Lung (tissue), 12 donors: ENCODE data around the gene HSP90AA1. TPM values are rescaled to one million over a fixed set of nuclear protein-coding genes. Genes with fewer than 3 reads are reported as not detected.

ENCODE experiments used
- ATAC-seq: fragments of 200-7000 bp; cut with Tn5 transposase; one replicate; pipeline ENCODE4 v1.9.1; 2020; ENCODE audit warnings: moderate number of reproducible peaks; ENCODE audit not compliant: insufficient read depth, low FRiP score
- DNase-seq, 3 donors: peaks; one replicate each; pipeline ENCODE4 v3.0.0-alpha.2; 2013 to 2017
- H3K27ac ChIP-seq, 2 donors: one replicate each; pipeline ENCODE4 v1.5.1; 2013; ENCODE audit warnings: mild to moderate bottlenecking in 2 of 2, moderate library complexity in 2 of 2, control low read depth in 1 of 2, inconsistent platforms in 1 of 2, low read depth in 1 of 2, low read length in 1 of 2
- H3K27me3 ChIP-seq, 3 donors: one replicate each; pipeline ENCODE4 v1.5.1; 2013; ENCODE audit warnings: low read length in 2 of 3; ENCODE audit not compliant: control insufficient read depth in 3 of 3, insufficient read depth in 3 of 3
- H3K36me3 ChIP-seq, 4 donors: one replicate each; pipeline ENCODE4 v1.5.1; 2013; ENCODE audit warnings: low read length in 4 of 4, mild to moderate bottlenecking in 1 of 4, moderate library complexity in 1 of 4; ENCODE audit not compliant: control insufficient read depth in 4 of 4, insufficient read depth in 4 of 4
- H3K4me1 ChIP-seq, 5 donors: one replicate each; pipeline ENCODE4 v1.5.1; 2013; ENCODE audit warnings: low read length in 5 of 5, mild to moderate bottlenecking in 2 of 5, moderate library complexity in 1 of 5; ENCODE audit not compliant: control insufficient read depth in 5 of 5, insufficient read depth in 5 of 5
- H3K4me3 ChIP-seq: one replicate; pipeline ENCODE4 v1.5.1; 2013; ENCODE audit warnings: mild to moderate bottlenecking, control low read depth, moderate library complexity
- H3K9ac ChIP-seq, 2 donors: one replicate each; pipeline ENCODE4 v1.5.1; 2013; ENCODE audit warnings: low read length in 2 of 2, control low read depth in 1 of 2; ENCODE audit not compliant: insufficient read depth in 1 of 2
- H3K9me3 ChIP-seq, 4 donors: one replicate each; pipeline ENCODE4 v1.5.1; 2013; ENCODE audit warnings: low read length in 3 of 4, mild to moderate bottlenecking in 1 of 4, moderate library complexity in 1 of 4; ENCODE audit not compliant: control insufficient read depth in 4 of 4, insufficient read depth in 3 of 4
- WGBS, 2 donors: extraction: QIAGEN DNeasy Blood & Tissue Kit; methylation state at CpG; one replicate each; pipeline ENCODE4 v1.1.7; 2013; 5-methylcytosine and 5-hydroxymethylcytosine counted together
- polyA plus RNA-seq, 2 donors: library from polyadenylated mRNA; stranded (reverse); fragments of 200-250 nt; gene quantifications; one replicate each; pipeline ENCODE4 v1.2.1, GENCODE V29; 2013
- total RNA-seq, 2 donors: library from RNA; depleted of rRNA in 1 of 2; stranded (reverse); fragments of >200 nt in 1 of 2; gene quantifications; one replicate each; pipeline ENCODE4 v1.2.1, GENCODE V29; 2014 to 2021
- TF ChIP-seq, protein P1 (sequence below): IDR thresholded peaks from 2 replicates; pipeline ENCODE4 v1.5.1; 2012; ENCODE audit warnings: mild to moderate bottlenecking; ENCODE audit errors: control extremely low read depth, extremely low read depth
- donor health status: control.
- donor health status: control.
- donor health status: Bipolar disorder and iron deficiency.
- donor health status: healthy.
- donor health status: DM: yes; HTN: yes; CAD: no.

HSP90AA1 gene
- total and polyA plus RNA-seq, 4 donors = 187 to 1,106 (median 364) TPM

DNA sequence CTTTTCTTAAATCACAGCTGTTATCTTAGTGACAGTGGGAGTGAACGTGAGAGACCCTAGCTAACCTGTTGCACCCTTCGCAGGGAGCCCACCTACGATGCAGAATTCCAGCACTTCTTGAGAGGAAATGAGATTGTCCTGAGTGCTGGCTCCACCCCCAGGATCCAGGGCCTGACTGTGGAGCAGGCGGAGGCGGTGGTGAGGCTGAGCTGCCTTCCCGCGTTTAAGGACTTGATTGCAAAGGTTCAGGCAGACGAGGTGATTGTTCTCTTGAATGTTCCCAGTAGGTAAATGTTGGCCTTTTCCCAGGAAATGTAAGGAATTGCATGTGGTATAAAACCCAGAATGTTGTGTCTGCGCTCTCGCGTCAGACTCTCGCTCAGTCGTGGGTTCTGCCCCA is 46.7 kb downstream of the HSP90AA1 start:
- peaks cover 56 to 77% (median 66%) of the 10 kb centered on the region in 4 donors for H3K36me3 ChIP-seq

DNA sequence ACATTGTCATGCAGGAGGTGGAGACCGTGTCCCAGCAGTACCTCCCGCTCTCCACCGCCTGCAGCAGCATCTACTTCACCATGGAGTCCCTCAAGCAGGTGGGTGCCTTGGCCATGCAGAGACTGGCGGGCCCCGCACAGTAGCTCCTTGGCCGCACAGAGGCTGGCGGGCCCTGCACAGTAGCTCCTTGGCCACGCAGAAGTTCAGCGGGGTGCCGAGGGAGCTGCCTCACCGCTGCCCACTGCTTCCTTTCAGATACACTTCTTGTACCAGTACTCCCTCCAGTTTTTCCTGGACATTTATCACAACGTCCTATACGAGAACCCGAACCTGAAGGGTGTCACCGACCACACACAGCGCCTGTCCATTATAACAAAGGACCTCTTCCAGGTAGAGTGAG is 47.7 kb downstream of the HSP90AA1 start:
- TF ChIP-seq, protein P1, sequence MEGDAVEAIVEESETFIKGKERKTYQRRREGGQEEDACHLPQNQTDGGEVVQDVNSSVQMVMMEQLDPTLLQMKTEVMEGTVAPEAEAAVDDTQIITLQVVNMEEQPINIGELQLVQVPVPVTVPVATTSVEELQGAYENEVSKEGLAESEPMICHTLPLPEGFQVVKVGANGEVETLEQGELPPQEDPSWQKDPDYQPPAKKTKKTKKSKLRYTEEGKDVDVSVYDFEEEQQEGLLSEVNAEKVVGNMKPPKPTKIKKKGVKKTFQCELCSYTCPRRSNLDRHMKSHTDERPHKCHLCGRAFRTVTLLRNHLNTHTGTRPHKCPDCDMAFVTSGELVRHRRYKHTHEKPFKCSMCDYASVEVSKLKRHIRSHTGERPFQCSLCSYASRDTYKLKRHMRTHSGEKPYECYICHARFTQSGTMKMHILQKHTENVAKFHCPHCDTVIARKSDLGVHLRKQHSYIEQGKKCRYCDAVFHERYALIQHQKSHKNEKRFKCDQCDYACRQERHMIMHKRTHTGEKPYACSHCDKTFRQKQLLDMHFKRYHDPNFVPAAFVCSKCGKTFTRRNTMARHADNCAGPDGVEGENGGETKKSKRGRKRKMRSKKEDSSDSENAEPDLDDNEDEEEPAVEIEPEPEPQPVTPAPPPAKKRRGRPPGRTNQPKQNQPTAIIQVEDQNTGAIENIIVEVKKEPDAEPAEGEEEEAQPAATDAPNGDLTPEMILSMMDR = no peak
- Histone ChIP-seq H3K27ac (no peak overlapping the region), H3K27me3 (no peaks in the 10 kb centered on the region), H3K9me3 (peaks cover 0 to 2% (median 0%) of the 10 kb centered on the region in 4 donors), H3K9ac (no peak overlapping the region), H3K36me3 (peaks cover 54 to 76% (median 65%) of the 10 kb centered on the region in 4 donors), H3K4me3 (no peak overlapping the region), H3K4me1 (peaks cover 0 to 1% (median 0%) of the 10 kb centered on the region in 5 donors)
- WGBS, 2 donors = 96 to 97% methylated on average over 16 of the region's 16 CpGs
- DNase-seq = no peak
- no peak for ATAC-seq

More for the DNA sequence above, 46.7 kb downstream of the HSP90AA1 start:
- WGBS, 2 donors = 92 to 95% methylated on average over 13 of the region's 13 CpGs
- peaks cover 0 to 1% (median 0%) of the 10 kb centered on the region in 5 donors for H3K4me1 ChIP-seq
- H3K27ac ChIP-seq = no peak overlapping the region
- no peaks in the 10 kb centered on the region for H3K27me3 ChIP-seq
- peaks cover 0 to 2% (median 0%) of the 10 kb centered on the region in 4 donors for H3K9me3 ChIP-seq
- no peak overlapping the region for H3K4me3 ChIP-seq
- no peak for DNase-seq
- TF ChIP-seq, protein P1 = no peak
- no peak overlapping the region for H3K9ac ChIP-seq
- no peak for ATAC-seq

DNA sequence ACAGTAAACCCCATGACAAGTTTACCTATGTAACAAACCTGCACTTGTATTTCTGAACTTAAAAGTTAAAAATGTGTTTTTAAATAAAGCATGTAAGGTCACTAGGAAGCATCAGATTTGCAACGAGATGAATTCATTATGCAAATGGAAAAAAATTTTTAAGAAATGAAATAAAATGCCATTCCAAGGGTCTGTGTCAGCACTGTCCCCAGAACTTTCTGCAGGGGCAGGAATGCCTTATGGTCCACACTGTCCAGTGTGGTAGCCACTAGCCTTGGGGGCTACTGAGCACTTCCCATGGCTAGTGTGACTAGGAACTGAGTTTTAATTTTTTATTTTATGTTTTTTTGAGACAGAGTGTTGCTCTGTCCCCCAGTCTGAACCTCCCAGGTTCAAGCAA is 49.2 kb downstream of the HSP90AA1 start:
- WGBS, 2 donors = 71 to 94% methylated on average over 1 of the region's 1 CpG
- Histone ChIP-seq H3K9ac (no peak overlapping the region), H3K4me3 (no peak overlapping the region), H3K4me1 (peaks cover 0 to 1% (median 0%) of the 10 kb centered on the region in 5 donors), H3K9me3 (peaks cover 0 to 2% (median 0%) of the 10 kb centered on the region in 4 donors), H3K27ac (no peak overlapping the region), H3K27me3 (no peaks in the 10 kb centered on the region), H3K36me3 (peaks cover 64 to 80% (median 73%) of the 10 kb centered on the region in 4 donors)
- TF ChIP-seq, protein P1 = no peak
- no peak for ATAC-seq
- no peak for DNase-seq

DNA sequence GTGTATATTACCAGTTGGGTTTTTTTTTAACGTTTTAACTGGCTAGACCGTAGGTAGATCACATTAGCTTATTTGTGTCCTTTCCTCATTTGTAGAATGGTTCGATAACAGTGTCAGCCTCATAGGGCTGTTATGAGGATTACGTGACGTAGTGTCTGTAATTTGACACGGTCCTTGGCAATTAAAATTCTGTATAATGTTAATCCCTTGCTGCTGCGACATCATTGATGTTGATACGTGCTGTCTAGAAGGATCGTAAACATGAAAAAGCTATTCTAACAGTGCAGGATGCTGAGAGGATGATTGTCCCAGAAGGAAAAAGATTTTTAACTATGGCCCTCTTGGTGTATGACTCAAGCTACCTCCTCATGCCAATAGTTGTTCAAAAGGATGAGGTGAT is 50.9 kb downstream of the HSP90AA1 start:
- Histone ChIP-seq H3K4me1 (peaks cover 0 to 1% (median 0%) of the 10 kb centered on the region in 5 donors), H3K9ac (no peak overlapping the region), H3K27ac (no peak overlapping the region), H3K4me3 (no peak overlapping the region), H3K36me3 (peaks cover 52 to 72% (median 60%) of the 10 kb centered on the region in 4 donors), H3K9me3 (peaks cover 0 to 2% (median 0%) of the 10 kb centered on the region in 4 donors), H3K27me3 (no peaks in the 10 kb centered on the region)
- 95 to 96% methylated on average over 9 of the region's 9 CpGs for WGBS, 2 donors
- ATAC-seq (no peak), DNase-seq (no peak)
- TF ChIP-seq, protein P1 = no peak
